Peyer's patch (tissue), 4 donors: Measurements from ENCODE around the gene OR52N4. TPM values are rescaled to one million over a fixed set of nuclear protein-coding genes. Genes with fewer than 3 reads are reported as not detected.
A peak's percentile ranks its signal among the peaks of the same experiment; 100 is the strongest.
"Not testable (repeated sequence)": the region's sequence is repeated elsewhere in the genome, so short reads cannot be mapped to it uniquely, and the experiment has no call there.

ENCODE experiments used
- DNase-seq, 3 donors: peaks; one replicate each; pipeline ENCODE4 v3.0.0-alpha.2; 2017 to 2019
- H3K27ac ChIP-seq, 4 donors: fragments of 200-600 bp; sonication (generic); one replicate each; pipeline ENCODE4 v1.5.1; 2016 to 2019
- H3K27me3 ChIP-seq, 2 donors: fragments of 200-600 bp; sonication (generic); one replicate each; pipeline ENCODE4 v1.5.1; 2019
- H3K36me3 ChIP-seq, 3 donors: fragments of 200-600 bp; sonication (generic); one replicate each; pipeline ENCODE4 v1.5.1; 2016 to 2019
- H3K4me1 ChIP-seq, 4 donors: fragments of 200-600 bp; sonication (generic); one replicate each; pipeline ENCODE4 v1.5.1; 2016 to 2019
- H3K4me3 ChIP-seq, 4 donors: fragments of 200-600 bp; sonication (generic); 1 replicate in 3 of 4; 2 replicates in 1 of 4; pipeline ENCODE4 v1.5.1; 2016 to 2019; ENCODE audit warnings: mild to moderate bottlenecking in 1 of 4
- H3K9me3 ChIP-seq, 4 donors: fragments of 200-600 bp; sonication (generic); one replicate each; pipeline ENCODE4 v1.5.1; 2016 to 2019; ENCODE audit warnings: mild to moderate bottlenecking in 1 of 4
- POLR2A ChIP-seq, 2 donors: fragments of 450-650 bp; IDR thresholded peaks; one replicate each; pipeline ENCODE4 v1.5.1; 2017; ENCODE audit warnings: antibody characterized with exemption in 2 of 2, mild to moderate bottlenecking in 2 of 2, moderate library complexity in 2 of 2
- total RNA-seq, 4 donors: library from RNA; depleted of rRNA; stranded (reverse); fragments of >200 nt; gene quantifications; one replicate each; pipeline ENCODE4 v1.1.0, GENCODE V29; 2016
- TF ChIP-seq, protein P1 (sequence below), 6 experiments: fragments of 450-650 bp in 4 of 6; fragments of 200-600 bp in 2 of 6; sonication (generic) in 1 of 6; IDR thresholded peaks; one replicate each; pipeline ENCODE4 v1.5.1; 2017 to 2019; ENCODE audit warnings: antibody characterized with exemption in 6 of 6, mild to moderate bottlenecking in 3 of 6, moderate library complexity in 1 of 6

The OR52N4 gene
- not detected for total RNA-seq

- Histone ChIP-seq H3K36me3 (no peaks in the 10 kb centered on the region), H3K4me3 (no peak within 1 kb of the TSS), H3K27ac (no peak within 1 kb of the TSS), H3K9me3 (no peaks in the 10 kb centered on the region), H3K4me1 (no peaks in the 10 kb centered on the region), H3K27me3 (no peaks in the 10 kb centered on the region)
- TF ChIP-seq POLR2A (IDR thresholded peaks at IDR 0.05), result no peak
- TF ChIP-seq, protein P1, sequence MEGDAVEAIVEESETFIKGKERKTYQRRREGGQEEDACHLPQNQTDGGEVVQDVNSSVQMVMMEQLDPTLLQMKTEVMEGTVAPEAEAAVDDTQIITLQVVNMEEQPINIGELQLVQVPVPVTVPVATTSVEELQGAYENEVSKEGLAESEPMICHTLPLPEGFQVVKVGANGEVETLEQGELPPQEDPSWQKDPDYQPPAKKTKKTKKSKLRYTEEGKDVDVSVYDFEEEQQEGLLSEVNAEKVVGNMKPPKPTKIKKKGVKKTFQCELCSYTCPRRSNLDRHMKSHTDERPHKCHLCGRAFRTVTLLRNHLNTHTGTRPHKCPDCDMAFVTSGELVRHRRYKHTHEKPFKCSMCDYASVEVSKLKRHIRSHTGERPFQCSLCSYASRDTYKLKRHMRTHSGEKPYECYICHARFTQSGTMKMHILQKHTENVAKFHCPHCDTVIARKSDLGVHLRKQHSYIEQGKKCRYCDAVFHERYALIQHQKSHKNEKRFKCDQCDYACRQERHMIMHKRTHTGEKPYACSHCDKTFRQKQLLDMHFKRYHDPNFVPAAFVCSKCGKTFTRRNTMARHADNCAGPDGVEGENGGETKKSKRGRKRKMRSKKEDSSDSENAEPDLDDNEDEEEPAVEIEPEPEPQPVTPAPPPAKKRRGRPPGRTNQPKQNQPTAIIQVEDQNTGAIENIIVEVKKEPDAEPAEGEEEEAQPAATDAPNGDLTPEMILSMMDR (IDR thresholded peaks at IDR 0.05), result no peak
- no peak for DNase-seq
Measured at GRCh38 chr11:5753943-5754342, at the start of gene OR52N4. OR52N4 (plus strand) TSS chr11:5754243; CDS start chr11:5754741, 498 bp downstream.

GRCh38 chr11:5705688-5706087 is 48.4 kb upstream of the OR52N4 start:
- Histone ChIP-seq H3K36me3 (peaks cover 0 to 37% (median 5%) of the 10 kb centered on the region in 3 donors), H3K4me1 (peaks cover 0 to 3% (median 0%) of the 10 kb centered on the region in 4 donors), H3K9me3 (no peaks in the 10 kb centered on the region), H3K27me3 (no peaks in the 10 kb centered on the region), H3K4me3 (no peak overlapping the region), H3K27ac (no peak overlapping the region)
- TF ChIP-seq, protein P1 (IDR thresholded peaks at IDR 0.05), result no peak
- no peak for TF ChIP-seq POLR2A (IDR thresholded peaks at IDR 0.05)
- DNase-seq, result no peak

- Histone ChIP-seq H3K27me3 (no peaks in the 10 kb centered on the region), H3K27ac (no peak overlapping the region), H3K36me3 (peaks cover 0 to 18% (median 0%) of the 10 kb centered on the region in 3 donors), H3K4me1 (no peaks in the 10 kb centered on the region), H3K9me3 (no peaks in the 10 kb centered on the region), H3K4me3 (no peak overlapping the region)
- no peak for DNase-seq
- no peak for TF ChIP-seq POLR2A (IDR thresholded peaks at IDR 0.05)
- TF ChIP-seq, protein P1 (IDR thresholded peaks at IDR 0.05), result peak; percentile 21 to 61 (median 54)
Measured at GRCh38 chr11:5712507-5712906, 41.5 kb upstream of the OR52N4 start.

DNA sequence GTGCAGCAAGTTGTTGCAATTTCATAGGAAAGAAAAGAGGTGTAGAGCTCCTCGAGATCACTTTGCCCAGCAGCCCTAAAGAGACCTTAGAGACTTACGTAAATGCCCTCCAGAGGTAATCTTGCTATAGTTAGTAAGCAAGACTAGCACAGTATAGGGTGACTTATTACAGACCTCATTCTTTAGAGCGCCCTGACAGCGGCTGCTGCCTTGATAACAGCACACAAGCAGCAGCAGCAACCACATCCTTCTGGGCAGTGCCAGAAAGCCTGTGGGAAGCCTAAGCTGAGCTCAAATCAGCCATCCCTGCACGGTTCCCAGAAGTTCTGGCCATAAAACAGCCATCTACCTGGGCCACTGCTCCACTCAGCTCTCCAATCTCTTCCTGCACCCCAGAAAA is 40.3 kb upstream of the OR52N4 start:
- DNase-seq, result no peak
- Histone ChIP-seq H3K4me3 (no peak overlapping the region), H3K4me1 (no peaks in the 10 kb centered on the region), H3K27me3 (no peaks in the 10 kb centered on the region), H3K36me3 (peaks cover 0 to 7% (median 0%) of the 10 kb centered on the region in 3 donors), H3K9me3 (no peaks in the 10 kb centered on the region), H3K27ac (no peak overlapping the region)
- no peak for TF ChIP-seq POLR2A (IDR thresholded peaks at IDR 0.05)
- TF ChIP-seq, protein P1 (IDR thresholded peaks at IDR 0.05), result no peak

DNA sequence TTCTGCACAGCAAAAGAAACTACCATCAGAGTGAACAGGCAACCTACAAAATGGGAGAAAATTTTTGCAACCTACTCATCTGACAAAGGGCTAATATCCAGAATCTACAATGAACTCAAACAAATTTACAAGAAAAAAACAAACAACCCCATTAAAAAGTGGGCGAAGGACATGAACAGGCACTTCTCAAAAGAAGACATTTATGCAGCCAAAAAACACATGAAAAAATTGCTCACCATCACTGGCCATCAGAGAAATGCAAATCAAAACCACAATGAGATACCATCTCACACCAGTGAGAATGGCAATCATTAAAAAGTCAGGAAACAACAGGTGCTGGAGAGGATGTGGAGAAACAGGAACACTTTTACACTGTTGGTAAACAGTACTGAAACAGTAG is 37.5 kb upstream of the OR52N4 start:
- H3K27ac ChIP-seq, DNase-seq, H3K9me3 ChIP-seq: not testable (repeated sequence)

GRCh38 chr11:5719703-5720495 is 34.1 kb upstream of the OR52N4 start:
- H3K4me1 ChIP-seq, result no peaks in the 10 kb centered on the region
- H3K36me3 ChIP-seq, result no peaks in the 10 kb centered on the region
- H3K4me3 ChIP-seq, result no peak overlapping the region
- no peak for TF ChIP-seq POLR2A (IDR thresholded peaks at IDR 0.05)
- TF ChIP-seq, protein P1 (IDR thresholded peaks at IDR 0.05), result no peak
- DNase-seq, result no peak
- no peaks in the 10 kb centered on the region for H3K9me3 ChIP-seq
- no peak overlapping the region for H3K27ac ChIP-seq
- no peaks in the 10 kb centered on the region for H3K27me3 ChIP-seq

More for the DNA sequence above, 37.5 kb upstream of the OR52N4 start:
- H3K36me3 ChIP-seq, H3K4me3 ChIP-seq, H3K27me3 ChIP-seq, H3K4me1 ChIP-seq: not testable (repeated sequence)
